Stimulated activated effector memory CD8-positive, alpha-beta T cell treated with anti-CD3 and anti-CD28 coated beads, Interleukin-12 subunit alpha, Interleukin-12 subunit beta, amount 100 ng/mL, for 72 hours (primary cell): ENCODE results near the gene ROS1.

Source experiments
- ATAC-seq: fragments of 150-1000 bp; cut with Tn5 transposase; 2 replicates; pipeline ENCODE4 v1.10.0; 2021
- DNase-seq, 2 donors: peaks; one replicate each; pipeline ENCODE4 v3.0.0; 2021 to 2022; ENCODE audit warnings: low spot score in 2 of 2
- H3K27ac Mint-ChIP-seq: one replicate; pipeline ENCODE4 v1.8.0; 2022; ENCODE audit warnings: mild to moderate bottlenecking, mixed read lengths
- H3K36me3 Mint-ChIP-seq: one replicate; pipeline ENCODE4 v1.8.0; 2022; ENCODE audit warnings: mild to moderate bottlenecking, mixed read lengths
- H3K4me1 Mint-ChIP-seq: one replicate; pipeline ENCODE4 v1.8.0; 2022; ENCODE audit warnings: mixed read lengths
- H3K4me3 Mint-ChIP-seq: one replicate; pipeline ENCODE4 v1.8.0; 2022; ENCODE audit warnings: mild to moderate bottlenecking, mixed read lengths
- H3K9me3 Mint-ChIP-seq: one replicate; pipeline ENCODE4 v1.8.0; 2022; ENCODE audit warnings: mixed read lengths

Gene ROS1

DNA sequence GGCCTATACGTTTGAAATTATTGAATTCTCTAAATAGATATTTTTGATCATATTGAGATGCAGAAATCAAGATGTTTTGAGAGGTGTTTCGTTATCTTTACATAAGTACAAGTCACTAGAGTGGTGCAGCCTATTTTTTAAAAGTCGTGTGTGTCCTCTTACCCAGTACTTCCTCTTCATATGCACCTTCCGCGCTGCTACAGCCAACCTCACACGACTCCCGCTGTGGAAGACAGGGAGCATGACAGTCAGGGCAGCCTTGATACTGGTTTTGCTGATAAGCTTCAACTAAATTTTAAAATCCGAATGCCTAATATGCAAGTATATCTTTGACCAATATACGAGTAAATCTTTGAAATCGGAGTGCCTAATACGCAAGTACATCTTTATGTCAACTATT lies 16.3 kb downstream of the ROS1 start:
- no peak for DNase-seq
- H3K9me3 Mint-ChIP-seq, result no peaks in the 10 kb centered on the region
- ATAC-seq, result no peak
- H3K4me1 Mint-ChIP-seq, result no peaks in the 10 kb centered on the region
- H3K27ac Mint-ChIP-seq, result no peak overlapping the region
- H3K36me3 Mint-ChIP-seq, result no peaks in the 10 kb centered on the region
- no peak overlapping the region for H3K4me3 Mint-ChIP-seq

DNA sequence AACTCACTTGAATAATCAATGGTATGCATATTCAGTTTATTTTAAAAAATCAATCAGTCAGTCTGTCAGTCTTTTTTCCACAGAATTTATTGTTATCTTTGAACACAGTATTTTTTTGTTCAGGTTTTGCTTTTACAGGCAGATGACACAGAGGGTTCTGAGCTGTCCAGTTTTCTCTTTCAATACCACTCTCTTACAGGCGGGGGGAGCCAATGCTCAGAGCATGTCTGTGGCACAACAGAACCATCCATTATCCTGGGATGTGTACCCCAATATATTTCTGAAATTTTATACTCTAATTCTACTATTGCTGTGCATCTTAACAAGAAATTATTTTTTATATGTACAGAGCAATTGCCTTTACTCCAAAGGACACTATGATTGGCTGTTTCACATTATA lies 21.2 kb downstream of the ROS1 start:
- H3K4me3 Mint-ChIP-seq, result no peak overlapping the region
- no peaks in the 10 kb centered on the region for H3K4me1 Mint-ChIP-seq
- H3K36me3 Mint-ChIP-seq, result no peaks in the 10 kb centered on the region
- no peak for ATAC-seq
- no peak overlapping the region for H3K27ac Mint-ChIP-seq
- H3K9me3 Mint-ChIP-seq, result no peaks in the 10 kb centered on the region
- DNase-seq, result no peak

DNA sequence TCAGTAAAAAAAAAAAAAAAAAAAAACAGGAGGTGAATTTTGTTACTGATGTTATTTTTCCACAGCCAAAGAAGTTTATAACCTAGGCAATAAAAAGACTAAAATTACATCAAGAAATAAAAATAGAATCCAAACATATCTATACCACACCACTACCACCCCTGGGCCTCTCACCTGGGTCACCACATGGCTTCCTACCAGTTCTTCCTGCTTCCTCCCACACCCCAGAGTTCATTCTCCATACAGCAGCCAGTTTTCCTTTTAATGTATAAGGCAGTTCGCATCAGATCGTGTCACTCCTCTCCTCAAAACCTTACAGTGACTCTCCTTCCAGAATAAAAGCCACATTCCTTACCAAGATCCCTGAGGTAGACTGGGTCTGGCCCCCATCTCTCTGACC lies 23.9 kb downstream of the ROS1 start:
- ATAC-seq (no peak), DNase-seq (no peak)
- no peaks in the 10 kb centered on the region for H3K9me3 Mint-ChIP-seq
- H3K27ac Mint-ChIP-seq, result no peak overlapping the region
- H3K4me1 Mint-ChIP-seq, result no peaks in the 10 kb centered on the region
- no peaks in the 10 kb centered on the region for H3K36me3 Mint-ChIP-seq
- H3K4me3 Mint-ChIP-seq, result no peak overlapping the region

DNA sequence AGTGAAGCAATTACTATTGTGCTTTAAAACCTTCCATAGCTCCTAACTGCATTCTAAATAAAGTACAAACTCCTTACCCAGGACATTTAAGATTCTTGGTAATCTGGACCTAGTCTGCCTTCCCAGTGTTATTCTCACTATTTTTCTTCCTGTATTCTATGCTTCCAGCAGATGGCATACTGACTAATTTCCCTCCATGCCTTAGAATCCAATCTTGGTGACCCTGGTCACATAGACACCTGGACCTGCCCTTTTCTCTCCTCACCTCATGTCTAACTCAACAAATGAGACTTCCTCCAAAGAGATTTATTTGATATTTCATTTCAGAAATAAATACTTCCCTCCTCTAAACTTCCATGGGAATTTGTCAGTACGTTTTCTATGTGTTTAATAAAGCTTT lies 25.8 kb downstream of the ROS1 start:
- H3K4me1 Mint-ChIP-seq, result no peaks in the 10 kb centered on the region
- H3K4me3 Mint-ChIP-seq, result no peak overlapping the region
- no peaks in the 10 kb centered on the region for H3K9me3 Mint-ChIP-seq
- no peaks in the 10 kb centered on the region for H3K36me3 Mint-ChIP-seq
- ATAC-seq (no peak), DNase-seq (no peak)
- no peak overlapping the region for H3K27ac Mint-ChIP-seq

DNA sequence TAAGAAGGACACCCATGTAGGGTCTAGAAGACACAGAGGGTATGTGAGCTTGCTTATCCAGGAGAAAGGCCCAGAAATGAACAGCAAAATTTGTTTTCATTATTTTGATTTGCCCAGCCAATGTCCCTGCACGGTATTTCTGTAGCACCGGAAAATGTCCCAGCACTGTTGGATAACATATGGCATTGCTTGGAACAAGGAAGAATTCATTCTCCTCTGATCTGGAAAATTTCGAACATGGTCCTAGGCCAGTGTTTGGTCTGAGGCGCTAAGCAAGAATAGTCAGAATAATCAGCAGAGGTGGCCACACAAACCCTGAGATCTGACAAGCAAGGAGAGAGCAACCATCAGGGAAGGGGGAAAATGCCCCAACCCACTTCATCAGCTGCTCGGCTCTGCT lies 26.6 kb downstream of the ROS1 start:
- Mint-ChIP-seq H3K36me3 (no peaks in the 10 kb centered on the region), H3K27ac (no peak overlapping the region), H3K4me3 (no peak overlapping the region), H3K4me1 (no peaks in the 10 kb centered on the region), H3K9me3 (no peaks in the 10 kb centered on the region)
- no peak for ATAC-seq
- no peak for DNase-seq

DNA sequence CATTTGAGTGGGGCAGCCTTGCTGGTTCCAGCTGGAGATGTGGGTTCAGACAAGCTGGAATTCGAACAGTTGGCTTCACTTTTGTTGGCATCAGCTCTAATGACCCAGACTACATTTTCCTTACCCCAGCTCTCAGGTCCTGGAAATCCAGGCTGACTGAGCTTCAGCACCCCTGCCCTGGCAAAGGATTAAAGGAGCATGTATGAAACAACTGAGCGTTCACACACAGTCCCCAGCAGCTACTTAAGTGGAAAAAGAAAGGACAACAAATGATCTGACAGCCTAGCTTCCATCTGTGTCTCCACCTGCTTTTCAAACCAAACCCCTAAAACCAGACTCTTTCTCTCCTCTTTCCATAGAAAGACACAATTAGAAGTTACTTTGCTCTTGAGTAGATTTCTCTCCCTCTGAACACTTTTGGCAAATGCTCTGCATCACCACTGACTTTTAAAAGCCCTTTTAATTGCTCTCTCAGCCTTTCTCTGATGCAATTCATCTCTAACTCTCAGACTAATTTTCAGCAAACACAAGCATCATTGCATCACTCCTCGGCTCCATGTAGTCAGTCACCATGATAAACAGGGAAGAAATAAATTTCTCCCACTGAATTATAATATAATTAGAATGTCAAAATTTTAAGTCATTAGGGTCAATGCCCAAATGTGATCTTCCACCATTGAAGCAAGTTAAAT lies 28.1 kb downstream of the ROS1 start:
- Mint-ChIP-seq H3K27ac (no peak overlapping the region), H3K4me3 (no peak overlapping the region), H3K36me3 (no peaks in the 10 kb centered on the region), H3K4me1 (no peaks in the 10 kb centered on the region), H3K9me3 (no peaks in the 10 kb centered on the region)
- DNase-seq, result no peak
- ATAC-seq, result no peak

DNA sequence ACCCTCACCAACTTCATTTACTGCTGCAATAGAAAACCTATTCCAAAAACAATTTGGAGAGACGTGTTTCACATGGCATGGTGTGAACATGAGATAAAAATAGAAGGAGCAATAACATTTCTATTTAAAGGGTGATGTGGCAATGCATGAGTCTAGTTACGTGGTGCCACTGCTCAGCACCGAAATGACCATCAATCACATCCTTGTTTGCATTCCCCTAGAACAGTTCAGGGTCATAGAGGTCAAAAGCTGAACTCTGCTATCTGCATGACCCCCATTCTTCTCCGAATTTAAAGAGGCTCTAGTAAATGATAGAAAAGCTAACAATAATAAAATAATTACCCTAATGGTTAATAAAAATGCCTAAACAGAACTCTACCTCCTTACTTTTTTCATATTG lies 29.5 kb downstream of the ROS1 start:
- DNase-seq, result no peak
- H3K27ac Mint-ChIP-seq, result no peak overlapping the region

DNA sequence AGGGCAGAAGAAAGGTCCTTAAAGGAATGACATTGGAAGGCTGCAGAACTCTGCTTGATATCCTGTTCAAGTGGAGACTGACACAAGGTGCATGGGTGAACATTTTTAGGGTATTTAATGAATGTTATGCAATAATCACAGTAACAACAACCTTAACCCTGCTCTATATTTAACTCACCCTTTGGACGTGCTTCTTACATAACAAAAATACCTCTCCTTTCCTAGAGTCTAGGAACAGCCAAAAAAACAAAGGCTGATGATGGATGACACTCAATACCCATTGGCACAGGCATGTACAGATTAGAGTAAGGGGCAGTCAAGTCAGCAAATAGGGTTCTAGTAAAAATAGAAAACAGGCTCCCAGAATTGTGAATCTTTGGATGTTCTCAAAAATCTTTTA lies 30.6 kb downstream of the ROS1 start:
- ATAC-seq, result no peak
- no peaks in the 10 kb centered on the region for H3K4me1 Mint-ChIP-seq
- no peak overlapping the region for H3K27ac Mint-ChIP-seq
- no peak overlapping the region for H3K4me3 Mint-ChIP-seq
- no peaks in the 10 kb centered on the region for H3K36me3 Mint-ChIP-seq
- DNase-seq, result no peak
- H3K9me3 Mint-ChIP-seq, result no peaks in the 10 kb centered on the region

More for the DNA sequence above, 29.5 kb downstream of the ROS1 start:
- Mint-ChIP-seq H3K4me1 (no peaks in the 10 kb centered on the region), H3K36me3 (no peaks in the 10 kb centered on the region), H3K9me3 (no peaks in the 10 kb centered on the region), H3K4me3 (no peak overlapping the region)
- no peak for ATAC-seq

DNA sequence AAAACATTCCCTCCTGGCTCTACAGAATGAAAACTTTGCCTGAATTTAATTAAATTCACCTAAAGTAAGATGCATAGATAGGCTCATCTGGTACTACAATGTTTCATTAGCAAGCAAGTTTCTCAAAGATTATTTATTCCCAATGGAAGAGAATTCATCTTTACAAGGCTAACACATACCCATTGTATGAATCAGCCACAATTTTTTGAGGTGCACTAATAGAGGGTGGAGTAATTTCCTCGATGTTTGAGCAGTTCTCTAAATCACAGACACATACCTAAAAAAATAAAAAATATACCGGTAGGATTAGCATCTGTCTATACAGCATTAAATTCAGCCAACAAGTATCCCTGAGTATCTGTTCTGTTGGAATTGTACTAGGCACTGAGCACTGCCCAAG lies 32.7 kb downstream of the ROS1 start:
- Mint-ChIP-seq H3K27ac (no peak overlapping the region), H3K9me3 (no peaks in the 10 kb centered on the region), H3K36me3 (no peaks in the 10 kb centered on the region), H3K4me3 (no peak overlapping the region), H3K4me1 (no peaks in the 10 kb centered on the region)
- DNase-seq (no peak), ATAC-seq (no peak)

DNA sequence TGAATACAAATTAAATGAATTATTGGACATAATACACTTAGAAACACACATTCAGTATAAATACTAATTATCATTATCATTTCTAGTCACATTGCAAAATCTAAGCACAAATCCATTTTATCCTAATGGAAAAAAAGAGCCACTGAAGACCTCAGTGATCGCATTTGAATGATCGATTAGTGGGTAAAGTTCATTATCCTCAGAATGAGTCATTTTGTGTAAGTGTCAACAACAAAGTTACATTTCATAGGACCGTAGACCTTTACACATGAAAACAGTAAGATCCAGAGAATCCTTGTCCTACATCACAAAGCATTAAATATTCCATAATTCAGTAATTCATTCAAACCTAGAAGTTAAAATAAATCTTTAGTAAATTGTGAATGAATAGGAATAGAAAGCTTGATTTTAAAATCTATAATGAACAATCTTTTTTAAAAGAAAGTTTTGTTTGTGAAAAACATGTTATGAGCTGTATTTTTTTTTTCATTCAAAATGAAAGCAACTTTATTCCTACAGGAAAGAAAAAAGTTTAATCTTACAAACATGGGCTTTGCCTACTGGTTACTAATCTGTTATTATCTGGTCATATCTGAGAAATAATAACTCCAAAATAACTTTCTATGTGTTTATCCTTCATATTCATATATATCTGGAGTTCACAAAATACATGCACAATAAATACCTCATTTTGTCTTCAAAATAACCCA lies 33.7 kb downstream of the ROS1 start:
- ATAC-seq, result no peak
- no peaks in the 10 kb centered on the region for H3K4me1 Mint-ChIP-seq
- H3K36me3 Mint-ChIP-seq, result no peaks in the 10 kb centered on the region
- no peak overlapping the region for H3K4me3 Mint-ChIP-seq
- no peak for DNase-seq
- H3K9me3 Mint-ChIP-seq, result no peaks in the 10 kb centered on the region
- no peak overlapping the region for H3K27ac Mint-ChIP-seq

DNA sequence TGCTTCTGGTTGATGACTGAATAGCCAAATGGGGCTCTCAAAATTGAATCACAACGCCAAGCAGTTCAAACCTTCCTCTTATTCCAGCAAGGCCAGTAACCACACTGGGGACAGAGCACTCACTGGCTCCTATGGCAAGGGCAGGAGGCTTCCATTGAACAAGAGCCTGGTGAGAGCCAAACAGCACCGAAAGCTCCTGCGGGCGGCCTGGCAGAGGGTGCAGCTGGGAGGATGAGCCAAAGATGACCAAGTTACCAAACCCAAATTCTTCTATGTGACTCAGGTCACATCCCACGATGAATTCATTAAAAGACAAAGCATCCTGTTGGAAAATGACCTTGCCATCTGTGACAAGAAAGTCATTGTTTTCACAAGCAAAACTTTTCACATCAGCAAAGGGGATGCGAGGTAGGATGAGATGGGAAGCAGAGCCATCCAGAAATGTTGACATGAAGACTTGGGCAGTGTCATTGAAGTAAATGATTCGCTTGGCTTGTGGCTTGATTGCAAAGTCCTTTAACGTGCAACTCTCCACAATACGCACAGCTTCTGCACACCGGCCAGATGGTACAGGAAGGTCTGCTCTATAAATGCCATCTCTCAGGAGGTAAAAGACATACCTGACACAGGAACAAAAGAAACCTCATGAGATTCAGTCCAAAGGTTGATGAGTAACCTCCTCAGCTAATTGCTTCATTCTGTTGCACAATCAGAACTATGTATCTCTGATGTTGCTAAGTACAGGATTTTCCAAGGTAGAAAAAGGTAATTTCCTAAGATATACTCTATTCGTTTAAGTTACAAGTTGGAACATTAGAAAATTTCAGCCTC lies 36.3 kb downstream of the ROS1 start:
- Mint-ChIP-seq H3K4me1 (no peaks in the 10 kb centered on the region), H3K36me3 (no peaks in the 10 kb centered on the region), H3K4me3 (no peak overlapping the region), H3K9me3 (no peaks in the 10 kb centered on the region), H3K27ac (no peak overlapping the region)
- no peak for ATAC-seq
- no peak for DNase-seq

DNA sequence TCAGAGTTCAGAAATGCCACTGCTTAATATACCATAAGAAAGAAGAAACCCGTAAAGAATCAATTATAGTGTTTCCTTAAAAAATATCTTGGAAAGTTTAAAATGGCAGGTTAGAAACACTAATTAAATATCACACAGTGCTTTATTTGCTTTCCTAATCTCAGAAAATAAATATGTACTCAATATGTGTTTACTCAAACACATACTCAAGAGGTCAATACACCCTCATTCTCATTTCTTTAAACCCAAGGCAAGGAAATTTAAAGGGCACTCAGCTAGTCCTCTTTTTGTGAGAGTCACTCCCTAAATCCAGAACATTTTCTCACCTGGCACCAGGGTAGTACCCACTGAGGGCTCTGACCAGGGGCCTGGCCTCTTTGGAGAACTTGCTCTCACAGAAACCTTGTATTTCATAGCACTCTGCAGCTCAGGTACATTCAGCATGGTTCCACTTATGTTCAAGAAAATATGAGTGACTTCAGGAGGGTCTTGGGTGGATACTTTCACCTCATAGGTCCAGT lies 38.2 kb downstream of the ROS1 start:
- no peaks in the 10 kb centered on the region for H3K9me3 Mint-ChIP-seq
- DNase-seq (no peak), ATAC-seq (no peak)
- H3K4me1 Mint-ChIP-seq, result no peaks in the 10 kb centered on the region
- H3K36me3 Mint-ChIP-seq, result no peaks in the 10 kb centered on the region
- no peak overlapping the region for H3K27ac Mint-ChIP-seq
- no peak overlapping the region for H3K4me3 Mint-ChIP-seq

DNA sequence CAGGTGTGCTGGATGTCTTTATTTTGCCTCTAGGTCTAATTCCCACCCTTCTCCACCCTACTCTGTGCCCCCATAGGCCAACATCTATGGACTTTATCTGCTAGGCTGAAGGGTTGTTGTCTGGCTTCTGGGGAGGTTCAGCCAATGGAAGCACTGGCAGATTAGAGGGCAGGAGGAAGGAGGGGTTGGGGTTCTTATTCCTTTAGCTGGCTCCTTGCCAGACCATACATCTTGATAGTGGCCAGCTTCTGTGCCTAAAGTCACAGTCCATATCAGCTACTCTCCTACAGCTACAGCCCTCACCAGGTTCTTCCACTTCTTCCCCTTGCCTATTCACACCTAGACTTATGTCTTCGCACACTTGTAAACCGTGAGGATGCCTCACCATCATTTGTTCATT lies 41.1 kb downstream of the ROS1 start:
- Mint-ChIP-seq H3K4me1 (no peaks in the 10 kb centered on the region), H3K27ac (no peak overlapping the region), H3K4me3 (no peak overlapping the region), H3K36me3 (no peaks in the 10 kb centered on the region), H3K9me3 (no peaks in the 10 kb centered on the region)
- ATAC-seq (no peak), DNase-seq (no peak)

DNA sequence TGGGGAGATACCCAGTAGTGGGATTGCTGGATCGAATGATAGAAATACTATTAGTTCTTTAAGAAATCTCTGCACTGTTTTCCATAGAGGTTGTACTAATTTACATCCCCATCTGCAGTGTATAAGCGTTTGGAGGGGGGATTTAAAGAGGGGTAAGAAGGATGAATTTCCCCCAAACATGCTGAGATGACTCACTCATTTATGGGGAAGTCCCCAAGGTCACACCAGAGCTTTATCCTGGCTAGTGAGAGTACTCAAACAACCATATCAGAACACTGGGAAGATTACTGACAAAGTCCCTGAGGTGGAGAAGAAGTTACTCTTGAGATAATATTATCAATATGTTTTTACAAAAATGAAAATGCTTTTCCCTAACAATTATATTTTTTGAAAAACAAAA lies 44.0 kb downstream of the ROS1 start:
- ATAC-seq, result no peak
- H3K36me3 Mint-ChIP-seq, result no peaks in the 10 kb centered on the region
- H3K9me3 Mint-ChIP-seq, result no peaks in the 10 kb centered on the region
- H3K4me3 Mint-ChIP-seq, result no peak overlapping the region
- DNase-seq, result no peak
- no peak overlapping the region for H3K27ac Mint-ChIP-seq
- H3K4me1 Mint-ChIP-seq, result no peaks in the 10 kb centered on the region

DNA sequence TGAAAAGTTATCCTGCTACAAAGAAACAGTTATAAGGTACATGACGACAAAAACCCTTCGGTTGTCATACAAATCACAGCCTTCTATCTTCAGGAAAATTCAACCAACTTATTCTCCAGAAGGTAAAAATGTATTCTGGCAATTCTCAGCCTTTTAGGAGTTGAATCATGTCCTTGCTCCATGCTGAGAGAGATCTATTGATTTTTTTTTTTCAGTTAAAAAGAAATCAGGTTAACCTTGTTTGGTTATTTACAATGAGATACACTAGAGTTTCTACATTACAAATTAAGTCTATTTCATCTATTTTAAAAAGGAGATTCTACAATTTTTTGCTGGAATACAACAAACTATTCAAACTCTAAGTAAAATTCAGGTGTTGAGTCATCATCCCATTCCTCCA lies 45.4 kb downstream of the ROS1 start:
- no peaks in the 10 kb centered on the region for H3K36me3 Mint-ChIP-seq

DNA sequence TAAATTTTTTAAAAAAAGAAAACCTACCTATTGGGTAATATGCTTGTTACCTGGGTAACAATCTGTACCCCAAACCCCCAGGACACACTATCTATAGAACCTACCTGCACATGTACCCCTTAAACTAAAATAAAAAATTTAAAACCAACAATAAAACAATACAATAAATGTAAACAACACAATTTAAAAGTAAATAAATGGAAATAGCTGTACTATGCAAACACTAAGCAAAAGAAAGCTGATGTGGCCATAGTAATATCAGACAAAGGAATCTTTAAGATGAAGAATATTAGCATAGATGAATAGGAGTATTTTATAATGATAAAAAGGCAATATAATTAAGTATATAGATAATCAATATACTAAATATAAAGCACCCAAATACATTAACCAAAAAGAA lies 50.3 kb downstream of the ROS1 start:
- ATAC-seq (no peak), DNase-seq (no peak)
- Mint-ChIP-seq H3K27ac (no peak overlapping the region), H3K9me3 (no peaks in the 10 kb centered on the region), H3K4me3 (no peak overlapping the region), H3K4me1 (no peaks in the 10 kb centered on the region), H3K36me3 (no peaks in the 10 kb centered on the region)

More for the DNA sequence above, 45.4 kb downstream of the ROS1 start:
- H3K4me1 Mint-ChIP-seq, result no peaks in the 10 kb centered on the region
- no peaks in the 10 kb centered on the region for H3K9me3 Mint-ChIP-seq
- no peak overlapping the region for H3K4me3 Mint-ChIP-seq
- no peak for ATAC-seq
- H3K27ac Mint-ChIP-seq, result no peak overlapping the region
- no peak for DNase-seq
